GM23338 (cell line): ENCODE results near the gene ZNF148. TPM values are rescaled to one million over a fixed set of nuclear protein-coding genes. Genes with fewer than 3 reads are reported as not detected.

Source experiments
- ATAC-seq: fragments of 200-7000 bp; cut with Tn5 transposase; 3 replicates; pipeline ENCODE4 v1.9.1; 2020
- DNase-seq: peaks from one replicate; pipeline ENCODE4 v3.0.0-alpha.2; 2015; ENCODE audit warnings: low spot score
- H2AFZ ChIP-seq: fragments of 200-600 bp; sonication (generic); 2 replicates; pipeline ENCODE4 v1.8.0; 2016; ENCODE audit warnings: antibody characterized with exemption, mild to moderate bottlenecking, moderate library complexity
- H3F3A ChIP-seq: fragments of 200-600 bp; sonication (generic); replicated peaks from 2 replicates; pipeline ENCODE4 v1.8.0; 2017; ENCODE audit warnings: antibody characterized with exemption, mixed run types, low read depth
- H3K27ac ChIP-seq: fragments of 200-600 bp; sonication (generic); 2 replicates; pipeline ENCODE4 v1.6.1; 2016; ENCODE audit warnings: low read depth
- H3K27me3 ChIP-seq: fragments of 200-600 bp; sonication (generic); 2 replicates; pipeline ENCODE4 v1.8.0; 2016; ENCODE audit warnings: mild to moderate bottlenecking, mixed run types, moderate library complexity; ENCODE audit not compliant: insufficient read depth
- H3K36me3 ChIP-seq: fragments of 200-600 bp; sonication (generic); 2 replicates; pipeline ENCODE4 v1.8.0; 2016; ENCODE audit warnings: mild to moderate bottlenecking; ENCODE audit not compliant: insufficient read depth
- H3K4me1 ChIP-seq: fragments of 200-600 bp; sonication (generic); 2 replicates; pipeline ENCODE4 v1.8.0; 2016; ENCODE audit warnings: mild to moderate bottlenecking, moderate library complexity; ENCODE audit not compliant: insufficient read depth
- H3K4me2 ChIP-seq: fragments of 200-600 bp; sonication (generic); 2 replicates; pipeline ENCODE4 v1.7.1; 2017; ENCODE audit warnings: mixed run types
- H3K4me3 ChIP-seq: fragments of 200-600 bp; sonication (generic); 2 replicates; pipeline ENCODE4 v1.6.1; 2016; ENCODE audit warnings: mixed run types
- H3K79me2 ChIP-seq: fragments of 200-600 bp; sonication (generic); replicated peaks from 2 replicates; pipeline ENCODE4 v1.8.0; 2017; ENCODE audit warnings: mild to moderate bottlenecking; ENCODE audit not compliant: insufficient read depth
- H3K9me2 ChIP-seq: fragments of 200-600 bp; sonication (generic); 2 replicates; pipeline ENCODE4 v1.8.0; 2017; ENCODE audit not compliant: insufficient read depth
- H4K20me1 ChIP-seq: fragments of 200-600 bp; sonication (generic); replicated peaks from 2 replicates; pipeline ENCODE4 v1.8.0; 2017; ENCODE audit warnings: mild to moderate bottlenecking; ENCODE audit not compliant: insufficient read depth
- H3K27ac Mint-ChIP-seq: 2 replicates; pipeline ENCODE4 v1.8.0; 2020; ENCODE audit warnings: inconsistent platforms, mild to moderate bottlenecking, moderate library complexity, mixed read lengths
- H3K27me3 Mint-ChIP-seq: 3 replicates; pipeline ENCODE4 v1.8.0; 2022; ENCODE audit warnings: low read depth, mild to moderate bottlenecking, moderate library complexity, mixed read lengths, inconsistent platforms; ENCODE audit not compliant: insufficient read depth, poor library complexity
- H3K36me3 Mint-ChIP-seq: 3 replicates; pipeline ENCODE4 v1.8.0; 2021; ENCODE audit warnings: low read depth, mild to moderate bottlenecking, inconsistent platforms, moderate library complexity, mixed read lengths
- H3K4me1 Mint-ChIP-seq: 3 replicates; pipeline ENCODE4 v1.8.0; 2020; ENCODE audit warnings: mild to moderate bottlenecking, inconsistent platforms, mixed read lengths
- H3K4me3 Mint-ChIP-seq: 3 replicates; pipeline ENCODE4 v1.8.0; 2021; ENCODE audit warnings: moderate library complexity, mild to moderate bottlenecking, inconsistent platforms, mixed read lengths
- H3K9me3 Mint-ChIP-seq: 3 replicates; pipeline ENCODE4 v1.8.0; 2020; ENCODE audit warnings: moderate library complexity, mild to moderate bottlenecking, inconsistent platforms, mixed read lengths
- EZH2 ChIP-seq: fragments of 200-600 bp; sonication (generic); IDR thresholded peaks from one replicate; pipeline ENCODE4 v1.8.0; 2017; ENCODE audit warnings: antibody characterized with exemption, mild to moderate bottlenecking, low read depth; ENCODE audit not compliant: unreplicated experiment
- EZH2phosphoT487 ChIP-seq: fragments of 200-600 bp; sonication (generic); IDR thresholded peaks from one replicate; pipeline ENCODE4 v1.8.1; 2018; ENCODE audit warnings: antibody characterized with exemption; ENCODE audit not compliant: unreplicated experiment
- JUNB ChIP-seq: IDR thresholded peaks from one replicate; pipeline ENCODE4 v1.6.1; 2016; ENCODE audit warnings: antibody characterized with exemption; ENCODE audit not compliant: unreplicated experiment
- NANOG ChIP-seq: IDR thresholded peaks from 2 replicates; pipeline ENCODE4 v1.6.1; 2016; ENCODE audit warnings: antibody characterized with exemption, borderline replicate concordance
- REST ChIP-seq: IDR thresholded peaks from one replicate; pipeline ENCODE4 v1.6.1; 2018; ENCODE audit warnings: antibody characterized with exemption; ENCODE audit not compliant: unreplicated experiment
- ZNF114 ChIP-seq: fragments of 250-450 bp; sonication (Bioruptor Pico); IDR thresholded peaks from 2 replicates; pipeline ENCODE4 v1.5.0; 2020; ENCODE audit warnings: mild to moderate bottlenecking, moderate library complexity
- ZNF331 ChIP-seq: fragments of 250-450 bp; sonication (Bioruptor Pico); IDR thresholded peaks from 2 replicates; pipeline ENCODE4 v1.5.0; 2020; ENCODE audit warnings: low read depth, mild to moderate bottlenecking, moderate library complexity
- polyA plus RNA-seq: library from polyadenylated mRNA; unstranded; fragments of >200 nt; fragmentation: Nextera tagmentation; extraction: Ambion mirVana; gene quantifications from 2 replicates; pipeline ENCODE4 v1.2.1, GENCODE V29; 2016
- total RNA-seq: library from RNA; depleted of rRNA; stranded (reverse); fragments of >200 nt; shearing (Covaris generic); gene quantifications from 2 replicates; pipeline ENCODE4 v1.2.3, GENCODE V29; 2014
- TF ChIP-seq, protein P1 (sequence below): fragments of 250-450 bp; sonication (Bioruptor Pico); IDR thresholded peaks from 2 replicates; pipeline ENCODE4 v1.5.0; 2020; ENCODE audit warnings: mild to moderate bottlenecking, moderate library complexity
- TF ChIP-seq, protein P2 (sequence below): IDR thresholded peaks from 2 replicates; pipeline ENCODE4 v1.6.1; 2016; ENCODE audit warnings: antibody characterized with exemption

Gene ZNF148
- total and polyA plus RNA-seq, 2 experiments from 2014 or later = 13.9 to 16.9 TPM

- TF ChIP-seq, protein P1, sequence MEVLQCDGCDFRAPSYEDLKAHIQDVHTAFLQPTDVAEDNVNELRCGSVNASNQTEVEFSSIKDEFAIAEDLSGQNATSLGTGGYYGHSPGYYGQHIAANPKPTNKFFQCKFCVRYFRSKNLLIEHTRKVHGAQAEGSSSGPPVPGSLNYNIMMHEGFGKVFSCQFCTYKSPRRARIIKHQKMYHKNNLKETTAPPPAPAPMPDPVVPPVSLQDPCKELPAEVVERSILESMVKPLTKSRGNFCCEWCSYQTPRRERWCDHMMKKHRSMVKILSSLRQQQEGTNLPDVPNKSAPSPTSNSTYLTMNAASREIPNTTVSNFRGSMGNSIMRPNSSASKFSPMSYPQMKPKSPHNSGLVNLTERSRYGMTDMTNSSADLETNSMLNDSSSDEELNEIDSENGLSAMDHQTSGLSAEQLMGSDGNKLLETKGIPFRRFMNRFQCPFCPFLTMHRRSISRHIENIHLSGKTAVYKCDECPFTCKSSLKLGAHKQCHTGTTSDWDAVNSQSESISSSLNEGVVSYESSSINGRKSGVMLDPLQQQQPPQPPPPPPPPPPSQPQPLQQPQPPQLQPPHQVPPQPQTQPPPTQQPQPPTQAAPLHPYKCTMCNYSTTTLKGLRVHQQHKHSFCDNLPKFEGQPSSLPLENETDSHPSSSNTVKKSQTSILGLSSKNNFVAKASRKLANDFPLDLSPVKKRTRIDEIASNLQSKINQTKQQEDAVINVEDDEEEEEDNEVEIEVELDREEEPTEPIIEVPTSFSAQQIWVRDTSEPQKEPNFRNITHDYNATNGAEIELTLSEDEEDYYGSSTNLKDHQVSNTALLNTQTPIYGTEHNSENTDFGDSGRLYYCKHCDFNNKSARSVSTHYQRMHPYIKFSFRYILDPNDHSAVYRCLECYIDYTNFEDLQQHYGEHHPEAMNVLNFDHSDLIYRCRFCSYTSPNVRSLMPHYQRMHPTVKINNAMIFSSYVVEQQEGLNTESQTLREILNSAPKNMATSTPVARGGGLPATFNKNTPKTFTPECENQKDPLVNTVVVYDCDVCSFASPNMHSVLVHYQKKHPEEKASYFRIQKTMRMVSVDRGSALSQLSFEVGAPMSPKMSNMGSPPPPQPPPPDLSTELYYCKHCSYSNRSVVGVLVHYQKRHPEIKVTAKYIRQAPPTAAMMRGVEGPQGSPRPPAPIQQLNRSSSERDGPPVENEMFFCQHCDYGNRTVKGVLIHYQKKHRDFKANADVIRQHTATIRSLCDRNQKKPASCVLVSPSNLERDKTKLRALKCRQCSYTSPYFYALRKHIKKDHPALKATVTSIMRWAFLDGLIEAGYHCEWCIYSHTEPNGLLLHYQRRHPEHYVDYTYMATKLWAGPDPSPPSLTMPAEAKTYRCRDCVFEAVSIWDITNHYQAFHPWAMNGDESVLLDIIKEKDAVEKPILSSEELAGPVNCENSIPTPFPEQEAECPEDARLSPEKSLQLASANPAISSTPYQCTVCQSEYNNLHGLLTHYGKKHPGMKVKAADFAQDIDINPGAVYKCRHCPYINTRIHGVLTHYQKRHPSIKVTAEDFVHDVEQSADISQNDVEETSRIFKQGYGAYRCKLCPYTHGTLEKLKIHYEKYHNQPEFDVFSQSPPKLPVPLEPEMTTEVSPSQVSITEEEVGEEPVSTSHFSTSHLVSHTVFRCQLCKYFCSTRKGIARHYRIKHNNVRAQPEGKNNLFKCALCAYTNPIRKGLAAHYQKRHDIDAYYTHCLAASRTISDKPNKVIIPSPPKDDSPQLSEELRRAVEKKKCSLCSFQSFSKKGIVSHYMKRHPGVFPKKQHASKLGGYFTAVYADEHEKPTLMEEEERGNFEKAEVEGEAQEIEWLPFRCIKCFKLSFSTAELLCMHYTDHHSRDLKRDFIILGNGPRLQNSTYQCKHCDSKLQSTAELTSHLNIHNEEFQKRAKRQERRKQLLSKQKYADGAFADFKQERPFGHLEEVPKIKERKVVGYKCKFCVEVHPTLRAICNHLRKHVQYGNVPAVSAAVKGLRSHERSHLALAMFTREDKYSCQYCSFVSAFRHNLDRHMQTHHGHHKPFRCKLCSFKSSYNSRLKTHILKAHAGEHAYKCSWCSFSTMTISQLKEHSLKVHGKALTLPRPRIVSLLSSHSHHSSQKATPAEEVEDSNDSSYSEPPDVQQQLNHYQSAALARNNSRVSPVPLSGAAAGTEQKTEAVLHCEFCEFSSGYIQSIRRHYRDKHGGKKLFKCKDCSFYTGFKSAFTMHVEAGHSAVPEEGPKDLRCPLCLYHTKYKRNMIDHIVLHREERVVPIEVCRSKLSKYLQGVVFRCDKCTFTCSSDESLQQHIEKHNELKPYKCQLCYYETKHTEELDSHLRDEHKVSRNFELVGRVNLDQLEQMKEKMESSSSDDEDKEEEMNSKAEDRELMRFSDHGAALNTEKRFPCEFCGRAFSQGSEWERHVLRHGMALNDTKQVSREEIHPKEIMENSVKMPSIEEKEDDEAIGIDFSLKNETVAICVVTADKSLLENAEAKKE (CRISPR knock-in tag) = no peak
- TF ChIP-seq REST (no peak), ZNF331 (CRISPR knock-in tag) (no peak)
- TF ChIP-seq, protein P2, sequence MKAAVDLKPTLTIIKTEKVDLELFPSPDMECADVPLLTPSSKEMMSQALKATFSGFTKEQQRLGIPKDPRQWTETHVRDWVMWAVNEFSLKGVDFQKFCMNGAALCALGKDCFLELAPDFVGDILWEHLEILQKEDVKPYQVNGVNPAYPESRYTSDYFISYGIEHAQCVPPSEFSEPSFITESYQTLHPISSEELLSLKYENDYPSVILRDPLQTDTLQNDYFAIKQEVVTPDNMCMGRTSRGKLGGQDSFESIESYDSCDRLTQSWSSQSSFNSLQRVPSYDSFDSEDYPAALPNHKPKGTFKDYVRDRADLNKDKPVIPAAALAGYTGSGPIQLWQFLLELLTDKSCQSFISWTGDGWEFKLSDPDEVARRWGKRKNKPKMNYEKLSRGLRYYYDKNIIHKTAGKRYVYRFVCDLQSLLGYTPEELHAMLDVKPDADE = no peak
Observed at GRCh38 chr3:125331243-125331642, 43.9 kb downstream of the ZNF148 start (continued).

- Mint-ChIP-seq H3K4me1 (peaks cover 10% of the 10 kb centered on the region; the same call in 2 of the 3 replicates), H3K9me3 (no peaks in the 10 kb centered on the region), H3K4me3 (no peak overlapping the region), H3K27ac (no peak overlapping the region), H3K27me3 (no peaks in the 10 kb centered on the region), H3K36me3 (no peaks in the 10 kb centered on the region)
- Histone ChIP-seq H3K4me2 (no peak overlapping the region), H2AFZ (no peak overlapping the region), H3K36me3 (no peaks in the 10 kb centered on the region), H3K27ac (no peak overlapping the region), H3K9me2 (no peaks in the 10 kb centered on the region), H3K27me3 (no peaks in the 10 kb centered on the region), H3K4me1 (no peaks in the 10 kb centered on the region), H4K20me1 (no peaks in the 10 kb centered on the region), H3F3A (no peaks in the 10 kb centered on the region), H3K4me3 (no peak overlapping the region), H3K79me2 (peaks cover 12% of the 10 kb centered on the region)
- ATAC-seq (no peak), DNase-seq (no peak)
- TF ChIP-seq EZH2 = no peak
- TF ChIP-seq EZH2phosphoT487 = no peak
- no peak for TF ChIP-seq NANOG
- TF ChIP-seq ZNF114 (CRISPR knock-in tag) = no peak
- TF ChIP-seq JUNB = no peak
Observed at GRCh38 chr3:125326957-125327356, 48.2 kb downstream of the ZNF148 start.
